ENCODE results near the gene NOL7.

The NOL7 gene

DNA sequence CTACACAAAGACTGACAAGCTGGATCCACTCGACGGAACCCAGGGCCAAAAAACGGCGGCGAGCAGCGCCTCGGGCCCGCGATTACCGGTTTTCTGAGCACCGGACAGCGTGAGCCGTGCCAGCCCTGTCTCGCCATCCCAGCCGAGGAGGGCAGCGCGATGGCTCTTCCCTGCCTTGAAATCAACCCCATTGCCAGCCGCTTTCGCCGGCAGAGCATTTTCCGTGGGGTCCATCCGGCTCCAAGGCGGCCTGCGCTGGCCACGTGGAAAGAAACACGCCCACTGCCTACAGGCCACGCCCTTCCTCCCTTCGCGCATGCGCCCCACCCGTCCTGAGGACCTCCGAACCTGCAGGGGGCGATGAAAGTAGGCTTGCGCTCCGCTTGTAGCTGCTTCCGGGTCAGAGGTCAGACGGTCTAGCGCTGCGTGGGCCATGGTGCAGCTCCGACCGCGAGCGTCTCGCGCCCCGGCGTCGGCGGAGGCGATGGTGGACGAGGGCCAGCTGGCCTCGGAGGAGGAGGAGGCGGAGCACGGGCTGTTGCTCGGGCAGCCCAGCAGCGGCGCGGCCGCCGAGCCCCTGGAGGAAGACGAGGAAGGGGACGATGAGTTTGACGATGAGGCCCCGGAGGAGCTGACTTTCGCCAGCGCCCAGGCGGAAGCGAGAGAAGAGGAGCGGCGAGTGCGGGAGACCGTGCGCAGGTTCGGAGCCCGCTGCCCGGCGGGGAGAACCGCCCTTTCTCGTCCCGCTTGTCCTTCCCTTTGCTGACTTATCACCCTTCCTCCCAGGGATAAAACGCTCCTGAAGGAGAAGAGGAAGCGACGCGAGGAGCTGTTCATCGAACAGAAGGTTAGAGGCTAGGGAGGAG, at the start of gene NOL7:
NOL7 (plus strand) TSS at position 410 of the 866 bp plus-strand sequence; CDS start at position 434, 24 bp downstream.
- FAIRE-seq: no peak

DNA sequence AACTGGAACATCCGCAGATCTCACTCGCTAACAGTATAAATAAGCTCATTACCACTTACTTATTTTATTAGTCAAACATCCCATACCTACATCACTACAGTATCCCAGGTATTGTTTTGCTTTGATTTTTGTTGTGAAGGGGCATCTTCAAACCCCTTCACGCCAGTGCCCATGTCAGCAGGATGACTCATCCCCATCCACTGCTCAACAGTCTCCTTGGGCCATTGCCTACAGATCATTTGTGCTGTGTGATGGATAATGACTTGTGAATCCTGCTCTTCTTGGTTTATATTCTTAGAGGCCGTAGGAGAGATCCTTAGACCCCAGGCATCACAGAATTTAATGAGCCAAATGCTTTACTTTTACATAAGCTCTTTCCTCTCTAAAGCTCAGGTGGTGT, 49.2 kb upstream of the NOL7 start:
- FAIRE-seq: no peak

DNA sequence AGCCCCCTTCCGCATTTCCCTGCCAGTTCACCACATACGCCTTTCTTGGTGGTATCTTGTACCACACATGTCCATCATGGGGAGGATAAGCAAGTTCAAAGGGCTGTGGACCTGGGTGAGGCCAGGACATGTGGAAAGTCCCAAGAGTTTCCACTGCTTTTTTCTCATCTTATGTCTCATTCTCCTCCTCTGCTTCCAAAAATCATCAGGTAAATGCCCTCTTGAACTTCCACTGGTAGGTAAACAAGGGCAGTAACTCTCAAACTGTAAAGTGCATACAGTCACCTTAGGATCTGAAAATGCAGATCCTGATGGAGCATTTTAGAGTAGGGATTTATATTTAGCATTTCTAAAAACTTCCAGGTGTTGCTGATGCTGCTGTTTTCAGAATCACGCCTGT, 48.6 kb upstream of the NOL7 start:
- no peak for FAIRE-seq

- FAIRE-seq: no peak
Observed at GRCh38 chr6:13568970-13569369, 46.2 kb upstream of the NOL7 start.

- FAIRE-seq: no peak
Observed at GRCh38 chr6:13572240-13572639, 42.9 kb upstream of the NOL7 start.

- FAIRE-seq: no peak
Observed at GRCh38 chr6:13572951-13573654, 42.0 kb upstream of the NOL7 start.

DNA sequence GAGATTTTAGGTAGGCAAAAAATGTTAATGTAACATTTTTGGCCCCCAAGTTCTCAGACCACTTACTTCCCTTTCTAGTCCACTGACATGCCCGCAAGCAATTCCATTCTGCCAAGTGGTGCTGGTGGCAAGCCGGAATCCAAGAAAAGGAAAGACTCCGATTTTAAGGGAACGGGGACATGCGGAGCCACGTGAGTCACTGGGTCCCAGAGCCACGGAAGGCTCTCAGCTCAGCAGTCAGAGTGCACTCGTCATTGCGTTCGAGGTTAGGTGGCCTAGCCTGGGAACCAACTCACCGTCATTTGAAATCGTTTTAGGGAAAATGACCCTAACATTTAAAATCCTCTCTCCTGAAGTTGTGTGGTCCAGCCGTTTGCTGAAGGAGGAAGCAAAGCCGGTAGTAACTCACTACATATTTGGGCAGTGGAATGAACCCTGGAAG, 41.4 kb upstream of the NOL7 start:
- no peak for FAIRE-seq

DNA sequence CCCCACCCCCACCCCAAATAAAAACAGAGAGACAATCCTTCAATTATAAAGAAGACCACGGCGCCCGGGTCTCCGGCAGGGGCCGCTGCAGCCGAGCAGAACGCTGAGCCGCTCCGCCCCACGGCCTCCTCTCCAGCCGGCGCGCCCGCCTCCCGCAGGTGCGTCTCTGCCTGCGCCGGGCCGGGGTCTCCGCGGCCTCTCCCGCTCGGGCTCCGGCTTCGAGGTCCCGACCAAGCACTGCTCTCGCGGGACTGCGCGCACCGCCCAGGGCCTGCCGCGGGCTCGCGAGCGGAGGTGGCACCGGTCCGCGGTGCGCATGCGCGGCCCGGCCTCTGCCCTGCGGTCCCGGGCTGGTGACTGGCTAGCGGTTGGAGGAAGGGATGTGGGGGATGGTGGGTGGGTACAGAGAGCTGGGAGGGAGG, 41.0 kb upstream of the NOL7 start:
- FAIRE-seq: no peak

DNA sequence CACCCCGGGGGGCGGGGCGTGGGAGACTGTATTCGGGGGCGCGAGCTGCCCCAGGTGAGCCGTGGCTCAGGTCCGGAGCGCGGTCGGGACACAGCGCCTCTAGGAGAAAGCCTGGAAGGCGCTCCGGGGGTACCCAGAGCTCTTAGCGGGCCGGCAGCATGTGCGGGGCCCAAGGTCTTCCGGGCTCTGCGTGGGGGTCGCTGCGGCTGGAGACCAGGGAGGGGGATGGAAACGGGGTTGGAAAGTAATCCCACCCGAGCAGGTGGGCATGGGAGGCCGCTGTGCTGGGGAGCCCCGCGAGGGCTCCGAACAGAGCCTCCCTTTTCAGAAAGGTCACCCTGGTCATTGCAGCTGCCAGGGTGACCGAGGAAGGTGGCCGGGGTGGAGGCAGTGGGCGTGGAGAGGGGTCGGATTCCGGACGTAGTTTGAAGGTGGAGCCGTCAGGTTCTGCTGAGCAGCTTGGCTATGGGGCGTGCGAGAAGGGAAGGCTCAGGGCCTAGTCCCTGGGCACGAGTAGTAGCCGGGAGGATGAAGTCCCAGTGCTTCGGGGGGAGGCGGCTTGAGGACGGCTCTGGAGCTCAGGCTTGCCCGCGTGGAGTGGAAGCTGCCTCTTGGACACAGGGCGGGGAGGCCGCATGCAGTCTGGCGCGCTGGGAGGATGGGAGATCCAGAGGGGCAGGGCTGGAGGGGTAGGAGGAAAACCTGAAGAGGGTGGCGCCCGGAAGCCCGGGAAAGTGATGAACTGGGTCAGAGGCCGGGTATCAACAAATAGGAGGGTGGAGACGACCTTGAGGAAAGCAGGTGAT, 40.4 kb upstream of the NOL7 start, which contains the start of gene SIRT5:
SIRT5 (plus strand) TSS at position 31 of the 806 bp plus-strand sequence. CDS start 9,510 bp downstream, outside the sequence.
- no peak for FAIRE-seq

- FAIRE-seq: peak; percentile 66
Observed at GRCh38 chr6:13575377-13575775, 39.8 kb upstream of the NOL7 start.

- FAIRE-seq: no peak
Observed at GRCh38 chr6:13576017-13576416, 39.1 kb upstream of the NOL7 start.

- no peak for FAIRE-seq
Observed at GRCh38 chr6:13577926-13578325, 37.2 kb upstream of the NOL7 start.

- FAIRE-seq: no peak
Observed at GRCh38 chr6:13579911-13580310, 35.2 kb upstream of the NOL7 start.

- no peak for FAIRE-seq
Observed at GRCh38 chr6:13581700-13582229, 33.4 kb upstream of the NOL7 start.

DNA sequence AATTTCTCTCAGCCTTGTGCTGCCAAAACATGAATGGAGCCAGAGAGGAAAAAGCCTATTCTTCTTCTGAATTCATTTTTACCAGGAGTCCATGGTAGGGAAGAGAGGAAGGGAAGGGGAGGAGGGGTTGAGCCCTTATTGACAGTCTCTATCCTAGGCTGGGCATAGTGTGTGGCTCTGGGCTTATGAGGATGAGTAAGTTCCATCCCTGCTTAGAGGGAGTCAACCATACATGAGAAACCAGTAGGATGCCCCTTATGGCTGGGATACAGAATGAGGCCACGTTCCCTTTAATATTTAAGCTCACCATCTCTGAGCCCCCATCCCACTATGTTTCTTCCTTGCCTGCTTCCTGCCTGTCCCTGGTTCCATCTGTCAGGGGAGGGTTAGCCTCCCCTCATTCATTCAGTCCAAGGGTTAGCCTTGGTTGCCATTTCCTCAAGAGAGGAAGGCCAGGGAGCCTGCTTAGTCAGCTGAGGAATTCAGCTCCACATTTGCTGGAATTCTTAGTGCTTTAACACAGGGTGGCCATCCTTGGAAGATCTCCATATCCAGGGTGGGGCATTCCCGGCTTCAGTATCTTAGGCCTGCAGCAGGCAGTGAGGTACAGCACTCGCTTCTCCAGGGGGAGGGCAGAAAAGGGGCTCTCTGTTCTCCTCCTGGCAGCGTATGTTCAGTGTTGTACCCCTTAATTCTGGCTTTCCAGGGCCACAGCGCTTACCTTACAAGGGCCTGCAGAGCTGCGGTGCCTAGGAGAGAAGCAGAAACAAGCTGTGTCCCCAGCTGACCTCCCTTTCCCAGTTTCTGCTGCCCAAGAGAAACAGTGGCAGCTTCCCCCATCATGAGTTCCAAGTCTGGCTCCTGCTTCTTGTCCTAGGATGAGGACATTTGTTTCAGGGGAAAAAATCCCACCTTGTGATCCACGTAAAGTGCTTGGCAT, 28.3 kb upstream of the NOL7 start:
- no peak for FAIRE-seq

GRCh38 chr6:13589801-13590200, 25.3 kb upstream of the NOL7 start:
- no peak for FAIRE-seq

DNA sequence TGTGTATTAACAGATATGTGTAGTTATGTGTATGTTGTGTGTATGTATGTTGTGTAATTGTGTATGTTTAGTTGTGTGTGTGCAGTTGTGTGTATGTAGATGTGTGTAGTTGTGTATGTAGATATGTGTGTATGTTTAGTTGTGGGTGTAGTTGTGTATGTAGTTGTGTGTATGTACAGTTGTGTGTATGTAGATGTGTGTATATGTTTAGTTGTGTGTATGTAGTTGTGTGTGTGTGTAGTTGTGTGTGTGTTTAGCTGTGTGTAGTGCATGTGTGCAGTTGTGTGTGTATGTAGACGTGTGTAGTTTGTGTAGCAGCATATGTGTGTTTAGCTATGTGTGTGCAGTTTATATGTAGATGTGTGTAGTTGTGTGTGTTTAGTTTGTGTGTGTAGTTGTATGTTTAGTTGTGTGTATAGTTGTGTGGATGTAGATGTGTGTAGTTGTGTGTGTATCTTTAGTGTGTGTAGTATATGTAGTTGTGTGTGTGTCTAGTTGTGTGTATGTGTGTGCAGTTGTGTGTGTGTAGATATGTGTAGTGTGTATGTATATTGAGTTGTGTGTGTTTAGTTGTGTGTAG, 24.5 kb upstream of the NOL7 start:
- FAIRE-seq: no peak

DNA sequence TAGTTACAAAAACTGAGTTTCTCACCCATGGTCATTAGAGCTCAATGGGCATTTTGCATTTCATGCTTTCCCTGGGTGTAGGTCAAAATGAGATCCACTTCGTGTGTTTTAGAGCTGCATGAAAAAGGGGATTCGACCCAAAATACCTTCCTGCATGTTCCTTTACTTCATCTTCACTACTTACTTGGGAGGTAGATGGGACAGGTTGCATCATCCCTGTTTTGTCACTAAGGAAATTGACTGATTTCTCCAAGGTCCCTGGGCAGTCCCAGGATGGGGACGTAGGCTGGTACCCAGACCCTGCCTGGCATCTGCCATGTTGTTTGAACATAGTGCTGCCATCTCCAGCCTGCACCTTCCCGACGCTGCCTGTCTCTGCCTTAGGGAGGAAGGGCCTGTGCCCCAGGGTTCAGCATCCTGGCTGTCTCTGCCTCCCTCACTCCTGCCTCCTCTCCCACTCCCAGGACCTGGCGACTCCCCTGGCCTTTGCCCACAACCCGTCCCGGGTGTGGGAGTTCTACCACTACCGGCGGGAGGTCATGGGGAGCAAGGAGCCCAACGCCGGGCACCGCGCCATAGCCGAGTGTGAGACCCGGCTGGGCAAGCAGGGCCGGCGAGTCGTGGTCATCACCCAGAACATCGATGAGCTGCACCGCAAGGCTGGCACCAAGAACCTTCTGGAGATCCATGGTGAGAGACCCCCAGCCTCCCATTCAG, 23.8 kb upstream of the NOL7 start:
- FAIRE-seq: no peak

DNA sequence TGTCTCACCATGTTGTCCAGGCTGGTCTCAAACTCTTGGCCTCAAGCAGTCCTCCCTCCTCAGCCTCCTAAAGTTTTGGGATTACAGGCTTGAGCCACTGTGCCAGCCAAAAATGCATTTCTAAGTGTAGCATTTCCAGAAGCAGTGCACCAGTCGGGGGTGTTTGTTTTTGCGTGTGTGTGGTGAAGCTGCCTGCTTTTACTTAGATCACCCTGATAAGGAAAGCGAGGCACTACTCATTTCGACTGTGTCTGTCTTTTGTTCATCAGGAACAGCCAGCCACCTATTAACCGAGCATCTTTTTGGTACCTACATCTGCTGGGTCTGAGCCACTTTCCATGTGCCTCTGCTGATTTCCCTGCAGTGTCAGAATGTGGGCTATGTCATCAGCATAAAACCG, 22.0 kb upstream of the NOL7 start:
- FAIRE-seq: no peak

DNA sequence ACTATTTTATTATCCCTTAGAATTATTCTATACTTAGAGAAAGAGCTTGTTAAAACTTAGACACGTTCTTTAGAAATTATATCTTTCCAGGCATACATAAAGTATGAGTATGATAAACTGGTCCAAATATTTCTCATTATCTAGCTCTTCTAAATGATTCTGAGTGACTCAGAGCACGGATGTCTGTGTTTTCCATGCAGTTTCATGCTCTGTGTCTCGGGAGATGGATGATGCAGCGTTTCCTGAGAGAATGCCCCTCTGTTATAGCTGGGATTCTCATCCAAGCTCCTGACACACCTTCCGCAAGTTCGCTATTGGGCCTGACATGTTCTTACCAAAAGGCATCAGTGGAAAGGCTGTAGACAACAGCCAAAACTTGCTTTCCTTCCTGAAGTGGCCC, 21.4 kb upstream of the NOL7 start:
- no peak for FAIRE-seq

- FAIRE-seq: no peak
Observed at GRCh38 chr6:13597073-13597472, 18.1 kb upstream of the NOL7 start.
